ENCODE data around the gene LEFTY2. TPM values are rescaled to one million over a fixed set of nuclear protein-coding genes. Genes with fewer than 3 reads are reported as not detected.
"Not testable (repeated sequence)": the region's sequence is repeated elsewhere in the genome, so short reads cannot be mapped to it uniquely, and the experiment has no call there.

Gene LEFTY2
- total and polyA plus RNA-seq, 3 donors from 2014 or later, result 4.2 to 10.0 (median 4.7) TPM

- WGBS, 2 donors, result 94 to 96% methylated on average over 2 of the region's 2 CpGs
- TF ChIP-seq POLR2A (IDR thresholded peaks at IDR 0.05), result no peak
- no peak for TF ChIP-seq CTCF (IDR thresholded peaks at IDR 0.05)
Measured at GRCh38 chr1:225930566-225930965, 10.5 kb downstream of the LEFTY2 start.

GRCh38 chr1:225929462-225929861, 11.6 kb downstream of the LEFTY2 start:
- H3K36me3 ChIP-seq (ENCODE audit: low read depth, missing control alignments); DNase-seq; H3K27me3 ChIP-seq; H3K27ac ChIP-seq; intact Hi-C loops (cut with DNase I; ENCODE audit: low total_unique reads); H3K9me3 ChIP-seq; H3K4me3 ChIP-seq: not testable (repeated sequence)
- peaks cover 11% of the 10 kb centered on the region for H3K4me1 ChIP-seq
- WGBS, 2 donors, result 89 to 94% methylated on average over 3 of the region's 3 CpGs

More at GRCh38 chr1:225930566-225930965, 10.5 kb downstream of the LEFTY2 start:
- Histone ChIP-seq H3K9me3 (no peaks in the 10 kb centered on the region), H3K27me3 (no peaks in the 10 kb centered on the region), H3K4me1 (peaks cover 7% of the 10 kb centered on the region), H3K27ac (no peak overlapping the region), H3K4me3 (no peak overlapping the region), H3K36me3 (ENCODE audit: low read depth, missing control alignments) (no peaks in the 10 kb centered on the region)
- no peak for DNase-seq
- intact Hi-C loops (cut with DNase I; ENCODE audit: low total_unique reads), result no loop called here

GRCh38 chr1:225928186-225929175, 12.5 kb downstream of the LEFTY2 start:
- 72% methylated on average over 12 to 14 of the region's 14 CpGs for WGBS, 2 donors
- no peaks in the 10 kb centered on the region for H3K27me3 ChIP-seq

GRCh38 chr1:225926551-225927113, 14.4 kb downstream of the LEFTY2 start:
- Histone ChIP-seq H3K9me3 (no peaks in the 10 kb centered on the region), H3K27me3 (no peaks in the 10 kb centered on the region), H3K4me1 (peaks cover 15% of the 10 kb centered on the region), H3K27ac (no peak overlapping the region), H3K4me3 (no peak overlapping the region), H3K36me3 (ENCODE audit: low read depth, missing control alignments) (no peaks in the 10 kb centered on the region)
- TF ChIP-seq POLR2A (IDR thresholded peaks at IDR 0.05) (no peak), CTCF (IDR thresholded peaks at IDR 0.05) (no peak)
- WGBS, 2 donors, result 91 to 93% methylated on average over 3 of the region's 3 CpGs
- intact Hi-C loops (cut with DNase I; ENCODE audit: low total_unique reads), result no loop called here
- DNase-seq, result no peak

More at GRCh38 chr1:225928186-225929175, 12.5 kb downstream of the LEFTY2 start:
- intact Hi-C loops (cut with DNase I; ENCODE audit: low total_unique reads), result no loop called here
- H3K4me1 ChIP-seq, result peaks cover 11% of the 10 kb centered on the region
- H3K4me3 ChIP-seq, result no peak overlapping the region
- no peaks in the 10 kb centered on the region for H3K9me3 ChIP-seq
- TF ChIP-seq POLR2A (IDR thresholded peaks at IDR 0.05) (no peak), CTCF (IDR thresholded peaks at IDR 0.05) (no peak)
- H3K36me3 ChIP-seq (ENCODE audit: low read depth, missing control alignments), result no peaks in the 10 kb centered on the region
- DNase-seq, result no peak
- H3K27ac ChIP-seq, result peak overlapping the region in 1 of 2 donors; percentile 58

All from testis (tissue), 3 donors.